GM06990 (cell line): ENCODE results near the gene WFIKKN1.

Experiments used
- DNase-seq: peaks from one replicate; pipeline ENCODE4 v3.0.0-alpha.2; 2011; ENCODE audit not compliant: insufficient read length; ENCODE audit errors: extremely low read depth
- H3K27me3 ChIP-seq: replicated peaks from 2 replicates; pipeline ENCODE4 v1.6.0; 2011; ENCODE audit warnings: low read length; ENCODE audit not compliant: control insufficient read depth, insufficient read depth
- H3K36me3 ChIP-seq: 2 replicates; pipeline ENCODE4 v1.5.1; 2011; ENCODE audit warnings: low read length; ENCODE audit not compliant: control insufficient read depth, insufficient read depth
- H3K4me3 ChIP-seq: replicated peaks from 2 replicates; pipeline ENCODE4 v1.5.1; 2011; ENCODE audit warnings: low read depth, mild to moderate bottlenecking, control low read depth, low read length
- TF ChIP-seq, protein P1 (sequence below): IDR thresholded peaks from 2 replicates; pipeline ENCODE4 v1.5.1; 2011; ENCODE audit warnings: low read length, control low read depth, mild to moderate bottlenecking, inconsistent platforms; ENCODE audit not compliant: insufficient read depth, poor library complexity, severe bottlenecking

Gene WFIKKN1

GRCh38 chr16:667780-668518 is 37.2 kb downstream of the WFIKKN1 start, which contains the start of gene RHOT2:
TSS of gene RHOT2 (plus strand) at chr16:668132. CDS start at chr16:668200, 68 bp downstream.
- Histone ChIP-seq H3K27me3 (no peaks in the 10 kb centered on the region), H3K4me3 (peak within 1 kb of the TSS; percentile 69), H3K36me3 (peaks cover 24% of the 10 kb centered on the region)
- DNase-seq = peak; percentile 95
- TF ChIP-seq, protein P1, sequence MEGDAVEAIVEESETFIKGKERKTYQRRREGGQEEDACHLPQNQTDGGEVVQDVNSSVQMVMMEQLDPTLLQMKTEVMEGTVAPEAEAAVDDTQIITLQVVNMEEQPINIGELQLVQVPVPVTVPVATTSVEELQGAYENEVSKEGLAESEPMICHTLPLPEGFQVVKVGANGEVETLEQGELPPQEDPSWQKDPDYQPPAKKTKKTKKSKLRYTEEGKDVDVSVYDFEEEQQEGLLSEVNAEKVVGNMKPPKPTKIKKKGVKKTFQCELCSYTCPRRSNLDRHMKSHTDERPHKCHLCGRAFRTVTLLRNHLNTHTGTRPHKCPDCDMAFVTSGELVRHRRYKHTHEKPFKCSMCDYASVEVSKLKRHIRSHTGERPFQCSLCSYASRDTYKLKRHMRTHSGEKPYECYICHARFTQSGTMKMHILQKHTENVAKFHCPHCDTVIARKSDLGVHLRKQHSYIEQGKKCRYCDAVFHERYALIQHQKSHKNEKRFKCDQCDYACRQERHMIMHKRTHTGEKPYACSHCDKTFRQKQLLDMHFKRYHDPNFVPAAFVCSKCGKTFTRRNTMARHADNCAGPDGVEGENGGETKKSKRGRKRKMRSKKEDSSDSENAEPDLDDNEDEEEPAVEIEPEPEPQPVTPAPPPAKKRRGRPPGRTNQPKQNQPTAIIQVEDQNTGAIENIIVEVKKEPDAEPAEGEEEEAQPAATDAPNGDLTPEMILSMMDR = peak; percentile 30

- peaks cover 30% of the 10 kb centered on the region for H3K36me3 ChIP-seq
- peak overlapping the region; percentile 69 for H3K4me3 ChIP-seq
- no peaks in the 10 kb centered on the region for H3K27me3 ChIP-seq
- no peak for DNase-seq
- TF ChIP-seq, protein P1 = no peak
Measured at GRCh38 chr16:668519-669171, 37.9 kb downstream of the WFIKKN1 start.

GRCh38 chr16:669666-670065 is 38.9 kb downstream of the WFIKKN1 start:
- DNase-seq = no peak
- Histone ChIP-seq H3K4me3 (no peak overlapping the region; the same call in 1 of the 2 replicates), H3K27me3 (no peaks in the 10 kb centered on the region), H3K36me3 (peaks cover 31% of the 10 kb centered on the region)
- TF ChIP-seq, protein P1 = no peak

GRCh38 chr16:670485-671352 is 39.9 kb downstream of the WFIKKN1 start:
- H3K36me3 ChIP-seq = peaks cover 31% of the 10 kb centered on the region

GRCh38 chr16:671353-672131 is 40.8 kb downstream of the WFIKKN1 start:
- DNase-seq = no peak
- Histone ChIP-seq H3K4me3 (no peak overlapping the region), H3K27me3 (no peaks in the 10 kb centered on the region), H3K36me3 (peaks cover 31% of the 10 kb centered on the region)
- TF ChIP-seq, protein P1 = no peak

More at GRCh38 chr16:670485-671352, 39.9 kb downstream of the WFIKKN1 start:
- no peak for DNase-seq
- no peak overlapping the region for H3K4me3 ChIP-seq
- TF ChIP-seq, protein P1 = no peak
- H3K27me3 ChIP-seq = no peaks in the 10 kb centered on the region
